GM12878 (cell line): ENCODE results near the gene CMSS1. TPM values are rescaled to one million over a fixed set of nuclear protein-coding genes. Genes with fewer than 3 reads are reported as not detected.

ENCODE experiments used
- ATAC-seq: fragments of 200-7000 bp; cut with Tn5 transposase; 3 replicates; pipeline ENCODE4 v1.9.1; 2020; ENCODE audit warnings: mild to moderate bottlenecking, moderate library complexity
- BruUV-seq: library from RNA; stranded (reverse); fragments of 400-500 nt; replicated peaks from 2 replicates; lab custom pipeline; 2021; lab: Mats Ljungman, UMichigan
- CTCF ChIA-PET: fragments of 300-600 bp; sonication (Branson Sonifier 250); formaldehyde crosslinking; extraction: SDS; loops from one replicate; lab custom pipeline; 2021; ENCODE audit warnings: inconsistent platforms; lab: Yijun Ruan, JAX
- POLR2A ChIA-PET: fragments of 350-600 bp; formaldehyde crosslinking; extraction: SDS; loops from one replicate; lab custom pipeline; 2021; ENCODE audit warnings: inconsistent platforms; lab: Charles Lee
- RAD21 ChIA-PET: fragments of 300-600 bp; sonication (Branson Sonifier 250); formaldehyde crosslinking; loops from one replicate; lab custom pipeline; 2023; ENCODE audit warnings: antibody characterized with exemption; ENCODE audit not compliant: unreplicated experiment; lab: Charles Lee
- SMC1A ChIA-PET: fragments of 300-600 bp; sonication (Branson Sonifier 250); formaldehyde crosslinking; loops from one replicate; lab custom pipeline; 2023; ENCODE audit not compliant: unreplicated experiment, uncharacterized antibody; lab: Charles Lee
- DNase-seq: peaks from one replicate; pipeline ENCODE4 v3.0.0-alpha.2; 2011; ENCODE audit warnings: low read depth, low spot score
- FAIRE-seq: peaks from 3 replicates; lab custom pipeline; 2011; peaks lifted over from hg19 to GRCh38; lab: Jason Lieb, UNC
- H2AFZ ChIP-seq: 2 replicates; pipeline ENCODE4 v1.6.0; 2011; ENCODE audit warnings: low read depth, low read length, control low read depth; ENCODE audit not compliant: control insufficient read depth
- H3K27ac ChIP-seq: 2 replicates; pipeline ENCODE4 v1.5.1; 2011; ENCODE audit warnings: control low read depth; ENCODE audit not compliant: control insufficient read depth, insufficient read depth
- H3K27me3 ChIP-seq, 2 experiments: replicated peaks in 1 of 2; 2 replicates each; pipeline versions ENCODE4 v1.6.0 to v1.6.1; 2011; ENCODE audit warnings: low read length in 1 of 2; ENCODE audit not compliant: control insufficient read depth in 2 of 2, insufficient read depth in 2 of 2
- H3K36me3 ChIP-seq, 2 experiments: 2 replicates each; pipeline ENCODE4 v1.5.1; 2011; ENCODE audit warnings: low read length in 1 of 2; ENCODE audit not compliant: control insufficient read depth in 2 of 2, insufficient read depth in 2 of 2
- H3K4me1 ChIP-seq: 2 replicates; pipeline ENCODE4 v1.6.1; 2011; ENCODE audit warnings: mild to moderate bottlenecking, low read length, moderate library complexity, mixed read lengths; ENCODE audit not compliant: control insufficient read depth, insufficient read depth
- H3K4me2 ChIP-seq: 2 replicates; pipeline ENCODE4 v1.6.0; 2011; ENCODE audit warnings: control low read depth; ENCODE audit not compliant: control insufficient read depth, insufficient read depth
- H3K4me3 ChIP-seq: fragments of 200-600 bp; sonication (generic); 2 replicates; pipeline ENCODE4 v1.5.1; 2016
- H3K79me2 ChIP-seq: 2 replicates; pipeline ENCODE4 v1.6.0; 2011; ENCODE audit warnings: low read length; ENCODE audit not compliant: control insufficient read depth, insufficient read depth
- H3K9ac ChIP-seq: 2 replicates; pipeline ENCODE4 v1.8.0; 2011; ENCODE audit warnings: low read length, control low read depth, mixed read lengths; ENCODE audit not compliant: control insufficient read depth, insufficient read depth
- H3K9me3 ChIP-seq: replicated peaks from 3 replicates; pipeline ENCODE4 v1.5.1; 2011; ENCODE audit warnings: mild to moderate bottlenecking, low read length; ENCODE audit not compliant: control insufficient read depth, insufficient read depth
- H4K20me1 ChIP-seq: 2 replicates; pipeline ENCODE4 v1.6.0; 2011; ENCODE audit not compliant: control insufficient read depth, insufficient read depth
- CHD2 ChIP-seq: IDR thresholded peaks from 2 replicates; pipeline ENCODE4 v1.6.1; 2011; ENCODE audit warnings: low read depth, low read length, improper control_type of control experiment, borderline replicate concordance
- MEF2B ChIP-seq: fragments of 450-650 bp; IDR thresholded peaks from 2 replicates; pipeline ENCODE4 v1.6.1; 2018; ENCODE audit warnings: mild to moderate bottlenecking, moderate library complexity; ENCODE audit not compliant: partially characterized antibody, poor library complexity, severe bottlenecking
- PML ChIP-seq: IDR thresholded peaks from 2 replicates; pipeline ENCODE4 v1.6.1; 2012; ENCODE audit warnings: low read length, inconsistent platforms
- POU2F2 ChIP-seq: IDR thresholded peaks from 3 replicates; pipeline ENCODE4 v1.6.1; 2011; ENCODE audit warnings: low read depth, mild to moderate bottlenecking, low read length, borderline replicate concordance
- RAD51 ChIP-seq: fragments of 450-650 bp; IDR thresholded peaks from 2 replicates; pipeline ENCODE4 v1.6.1; 2016; ENCODE audit warnings: moderate library complexity, mild to moderate bottlenecking, inconsistent platforms
- SREBF2 ChIP-seq: IDR thresholded peaks from 2 replicates; pipeline ENCODE4 v1.6.1; 2012; ENCODE audit warnings: mild to moderate bottlenecking, low read length
- TARDBP ChIP-seq: IDR thresholded peaks from 2 replicates; pipeline ENCODE4 v1.6.1; 2016; ENCODE audit warnings: borderline replicate concordance
- ZBED1 ChIP-seq: IDR thresholded peaks from 2 replicates; pipeline ENCODE4 v1.6.1; 2016; ENCODE audit warnings: borderline replicate concordance
- ZNF207 ChIP-seq: fragments of 450-650 bp; IDR thresholded peaks from 2 replicates; pipeline ENCODE4 v1.6.1; 2014; ENCODE audit warnings: antibody characterized with exemption, mild to moderate bottlenecking, borderline replicate concordance
- ZNF622 ChIP-seq: fragments of 450-650 bp; IDR thresholded peaks from 2 replicates; pipeline ENCODE4 v1.6.1; 2017; ENCODE audit warnings: mild to moderate bottlenecking, inconsistent platforms
- WGBS: methylation state at CpG from one replicate; pipeline ENCODE4 v1.1.6; 2016; ENCODE audit warnings: low lambda C conversion rate; ENCODE audit not compliant: insufficient replicate concordance, insufficient coverage; ENCODE audit errors: missing lambda C conversion rate; 5-methylcytosine and 5-hydroxymethylcytosine counted together
- in situ Hi-C: fragments of 300-500 bp; cut with MboI; formaldehyde crosslinking; loops from 9 replicates; pipeline ENCODE4 v1.14.3; 2018; ENCODE audit warnings: mixed read lengths
- intact Hi-C: fragments of 100-400 bp; cut with micrococcal nuclease; formaldehyde crosslinking; loops from one replicate; pipeline ENCODE4 v1.14.2; 2022; ENCODE audit not compliant: unreplicated experiment
- polyA plus RNA-seq, 11 experiments: library from polyadenylated mRNA; depleted of rRNA in 4 of 11; unstranded in 6 of 11; stranded (reverse) in 5 of 11; fragments of >200 nt; fragmentation: Nextera tagmentation in 4 of 11; fragmentation: Illumina TruSeq in 1 of 11; extraction: Ambion mirVana in 4 of 11; extraction: Trizol in 1 of 11; gene quantifications; 1 replicate in 1 of 11; 2 replicates in 10 of 11; pipeline versions ENCODE4 v1.2.1 to v1.2.3, GENCODE V29; 2011 to 2016; ENCODE audit warnings: inconsistent platforms in 2 of 11, missing spikeins in 2 of 11, low read depth in 1 of 11
- total RNA-seq, 4 experiments: library from RNA; depleted of rRNA in 3 of 4; stranded (reverse); fragments of >200 nt in 3 of 4; fragmentation: Illumina TruSeq in 1 of 4; extraction: Trizol in 1 of 4; gene quantifications; 2 replicates each; pipeline versions ENCODE4 v1.2.1 to v1.2.3, GENCODE V29; 2013 to 2021

Gene CMSS1
- total and polyA plus RNA-seq, 10 of the 15 experiments (the other 5 are each of a cell fraction or from before 2014, with no cell fraction given): 31.0 to 118 (median 70.1) TPM

DNA sequence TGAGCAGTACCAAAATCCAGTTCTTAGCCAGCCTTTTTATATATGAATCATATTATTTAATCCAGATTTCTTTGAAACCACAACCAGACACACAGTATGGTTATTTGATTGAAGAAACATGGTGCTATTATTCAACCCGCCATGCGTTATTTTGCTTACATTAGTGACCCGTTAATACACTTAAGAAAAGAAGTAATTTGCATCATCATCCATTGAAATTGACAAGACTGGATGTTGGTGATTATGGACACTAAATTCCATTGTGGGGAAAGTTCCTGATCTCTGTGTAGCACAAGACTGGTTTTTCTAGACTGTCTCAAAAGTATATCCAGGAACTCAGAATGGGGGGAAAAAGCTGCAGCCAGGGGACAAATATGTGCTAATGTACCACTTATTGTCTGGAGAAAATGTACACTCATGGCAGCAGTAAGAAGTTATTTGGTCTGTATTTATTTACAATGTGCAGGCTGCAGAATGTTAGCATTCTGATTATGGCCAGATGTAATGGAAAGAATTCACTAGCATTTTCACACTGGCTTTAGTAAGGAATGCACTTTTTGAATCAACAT, 216.3 kb downstream of the CMSS1 start:
- TF ChIP-seq POU2F2: no peak
- TF ChIP-seq RAD51: no peak
- TF ChIP-seq ZNF207: no peak
- no peak for TF ChIP-seq ZNF622
- TF ChIP-seq PML: no peak
- no peak for TF ChIP-seq SREBF2
- no peak for TF ChIP-seq MEF2B
- no peak for ATAC-seq
- ChIA-PET SMC1A (interaction anchor here (1.7 kb wide), 1 partner anchor 13 kb away, joined by 4 read pairs; no protein-coding TSS in a partner anchor), POLR2A (no interaction called here), RAD21 (no interaction called here), CTCF (interaction anchor here (0.9 to 2.3 kb wide), 3 partner anchors 13 to 34 kb away, joined by 3 to 7 read pairs (median 4); no protein-coding TSS in a partner anchor)
- Histone ChIP-seq H3K27me3 (no peaks in the 10 kb centered on the region), H3K4me3 (no peak overlapping the region), H3K27ac (no peak overlapping the region), H3K9me3 (no peaks in the 10 kb centered on the region), H3K36me3 (no peaks in the 10 kb centered on the region), H3K4me2 (no peak overlapping the region), H3K4me1 (peaks cover 12% of the 10 kb centered on the region), H4K20me1 (no peaks in the 10 kb centered on the region), H2AFZ (no peak overlapping the region), H3K9ac (no peak overlapping the region), H3K79me2 (no peaks in the 10 kb centered on the region)
- FAIRE-seq: no peak
- intact Hi-C loops: no loop called here
- in situ Hi-C loops: no loop called here
- WGBS: 98% methylated on average over 3 of the region's 3 CpGs
- DNase-seq: no peak
- BruUV-seq: no TSS peak

DNA sequence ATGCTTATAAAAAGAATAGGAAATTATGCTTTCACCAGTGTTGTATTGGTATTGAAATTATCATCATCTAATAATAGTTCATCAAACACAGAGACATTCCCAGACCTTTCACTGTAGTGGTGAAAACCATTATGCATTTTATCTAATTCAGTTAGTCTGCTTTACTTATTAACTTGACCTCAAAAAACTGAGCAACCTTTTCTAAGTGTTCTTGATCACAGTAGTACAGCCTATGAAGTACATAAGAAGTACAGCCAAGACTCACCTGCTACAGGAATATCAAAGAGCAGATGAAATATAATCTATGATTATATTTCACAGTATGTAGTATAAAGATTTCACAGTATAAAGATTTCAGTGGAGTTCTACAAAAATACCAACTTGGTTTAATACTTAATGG, 221.4 kb downstream of the CMSS1 start:
- ChIA-PET CTCF (no interaction called here), SMC1A (interaction anchor here (1.5 kb wide), 1 partner anchor 10 kb away, joined by 3 read pairs; no protein-coding TSS in a partner anchor)
- H2AFZ ChIP-seq: no peak overlapping the region
- ATAC-seq (no peak), FAIRE-seq (no peak)
- H3K4me3 ChIP-seq: no peak overlapping the region
- TF ChIP-seq TARDBP: no peak
- TF ChIP-seq CHD2: no peak
- no peak for TF ChIP-seq ZBED1
- TF ChIP-seq, all 136 proteins: peak for 0
- POLR2A ChIA-PET: no interaction called here
- no peaks in the 10 kb centered on the region for H4K20me1 ChIP-seq
- H3K4me2 ChIP-seq: no peak overlapping the region
- H3K9ac ChIP-seq: no peak overlapping the region
- RAD21 ChIA-PET: no interaction called here
- DNase-seq: no peak
- H3K4me1 ChIP-seq: peaks cover 4% of the 10 kb centered on the region; the same call in 1 of the 2 replicates
- no peaks in the 10 kb centered on the region for H3K79me2 ChIP-seq
- no peaks in the 10 kb centered on the region for H3K9me3 ChIP-seq
- H3K27me3 ChIP-seq: no peaks in the 10 kb centered on the region
- H3K36me3 ChIP-seq: no peaks in the 10 kb centered on the region
- H3K27ac ChIP-seq: no peak overlapping the region
- in situ Hi-C loops (no loop called here), intact Hi-C loops (no loop called here)
- no TSS peak for BruUV-seq
